Endothelial cell of umbilical vein (primary cell): ENCODE results near the gene FHIP2A. TPM values are rescaled to one million over a fixed set of nuclear protein-coding genes. Genes with fewer than 3 reads are reported as not detected.

Experiments used
- BruUV-seq: library from RNA; stranded (reverse); fragments of 400-500 nt; replicated peaks from 2 replicates; lab custom pipeline; 2021; lab: Mats Ljungman, UMichigan
- CTCF ChIA-PET: fragments of 300-600, 350-600 bp; sonication (Branson Sonifier 250); formaldehyde crosslinking; loops from one replicate; lab custom pipeline; 2021; ENCODE audit warnings: antibody characterized with exemption, inconsistent platforms; lab: Charles Lee
- POLR2A ChIA-PET: fragments of 300-600, 350-600 bp; sonication (Branson Sonifier 250); formaldehyde crosslinking; loops from one replicate; lab custom pipeline; 2021; ENCODE audit warnings: antibody characterized with exemption, inconsistent platforms; lab: Charles Lee
- DNase-seq: peaks from one replicate; pipeline ENCODE4 v3.0.0-alpha.2; 2011; ENCODE audit warnings: low read depth, low spot score
- FAIRE-seq: peaks from 2 replicates; lab custom pipeline; 2011; peaks lifted over from hg19 to GRCh38; lab: Jason Lieb, UNC
- H2AFZ ChIP-seq: 2 replicates; pipeline ENCODE4 v1.6.0; 2012; ENCODE audit warnings: low read depth, low read length, control low read depth, inconsistent platforms
- H3K27ac ChIP-seq: 2 replicates; pipeline ENCODE4 v1.5.1; 2011; ENCODE audit warnings: low read depth, mild to moderate bottlenecking, control low read depth, low read length, moderate library complexity; ENCODE audit not compliant: insufficient read depth
- H3K27me3 ChIP-seq, 2 experiments: 2 replicates each; pipeline versions ENCODE4 v1.6.0 to v1.6.1; 2011; ENCODE audit warnings: low read length in 2 of 2, mixed read lengths in 1 of 2; ENCODE audit not compliant: control insufficient read depth in 2 of 2, insufficient read depth in 2 of 2
- H3K36me3 ChIP-seq, 2 experiments: 2 replicates in 1 of 2; 3 replicates in 1 of 2; pipeline ENCODE4 v1.5.1; 2011; ENCODE audit warnings: low read length in 2 of 2, mild to moderate bottlenecking in 1 of 2, moderate library complexity in 1 of 2; ENCODE audit not compliant: control insufficient read depth in 2 of 2, insufficient read depth in 2 of 2; ENCODE audit errors: extremely low read depth in 1 of 2
- H3K4me1 ChIP-seq: 3 replicates; pipeline ENCODE4 v1.5.1; 2011; ENCODE audit warnings: mild to moderate bottlenecking, low read length; ENCODE audit not compliant: control insufficient read depth, insufficient read depth; ENCODE audit errors: extremely low read depth
- H3K4me2 ChIP-seq: 2 replicates; pipeline ENCODE4 v1.6.1; 2011; ENCODE audit warnings: low read length, control low read depth, mixed read lengths; ENCODE audit not compliant: insufficient read depth
- H3K4me3 ChIP-seq, 3 experiments: fragments of 200-600 bp in 1 of 3; sonication (generic), shearing (Covaris generic) in 1 of 3; replicated peaks in 1 of 3; 2 replicates each; pipeline ENCODE4 v1.5.1; 2011 to 2016; ENCODE audit warnings: control low read depth in 3 of 3, low read length in 3 of 3, mild to moderate bottlenecking in 2 of 3, inconsistent platforms in 1 of 3, low read depth in 1 of 3, moderate library complexity in 1 of 3; ENCODE audit not compliant: insufficient read depth in 1 of 3
- H3K79me2 ChIP-seq: 2 replicates; pipeline ENCODE4 v1.6.0; 2012; ENCODE audit warnings: low read length, inconsistent platforms; ENCODE audit not compliant: control insufficient read depth, insufficient read depth
- H3K9ac ChIP-seq: replicated peaks from 2 replicates; pipeline ENCODE3; 2011; ENCODE audit warnings: low read length, control low read depth; ENCODE audit not compliant: insufficient read depth; ENCODE audit errors: extremely low read depth
- H3K9me1 ChIP-seq: replicated peaks from 3 replicates; pipeline ENCODE4 v1.6.0; 2011; ENCODE audit warnings: mild to moderate bottlenecking, low read length; ENCODE audit not compliant: control insufficient read depth, insufficient read depth; ENCODE audit errors: extremely low read depth
- H3K9me3 ChIP-seq: replicated peaks from 2 replicates; pipeline ENCODE4 v1.5.1; 2012; ENCODE audit warnings: low read length, inconsistent platforms; ENCODE audit not compliant: control insufficient read depth, insufficient read depth
- H4K20me1 ChIP-seq: replicated peaks from 2 replicates; pipeline ENCODE3; 2011; ENCODE audit warnings: mild to moderate bottlenecking, low read length; ENCODE audit not compliant: control insufficient read depth, insufficient read depth; ENCODE audit errors: extremely low read depth
- EZH2 ChIP-seq: IDR thresholded peaks from 2 replicates; pipeline ENCODE4 v1.6.1; 2012; ENCODE audit warnings: borderline replicate concordance, low read depth, mild to moderate bottlenecking, moderate library complexity, low read length, inconsistent platforms; ENCODE audit not compliant: severe bottlenecking
- FOS ChIP-seq: IDR thresholded peaks from 2 replicates; pipeline ENCODE4 v1.6.1; 2011; ENCODE audit warnings: mild to moderate bottlenecking, low read length, moderate library complexity, borderline replicate concordance; ENCODE audit not compliant: insufficient read depth
- GATA2 ChIP-seq: IDR thresholded peaks from 2 replicates; pipeline ENCODE4 v1.7.0; 2011; ENCODE audit warnings: low read depth, mild to moderate bottlenecking, moderate library complexity, mixed read lengths, low read length; ENCODE audit not compliant: insufficient read length, insufficient read depth
- JUN ChIP-seq: IDR thresholded peaks from 2 replicates; pipeline ENCODE4 v1.6.1; 2011; ENCODE audit warnings: borderline replicate concordance, low read depth; ENCODE audit not compliant: insufficient read length, insufficient read depth
- MYC ChIP-seq: IDR thresholded peaks from one replicate; pipeline ENCODE4 v1.6.1; 2011; ENCODE audit warnings: mild to moderate bottlenecking, low read depth, low read length
- POLR2A ChIP-seq: IDR thresholded peaks from 2 replicates; pipeline ENCODE4 v1.6.1; 2012; ENCODE audit warnings: low read depth, mild to moderate bottlenecking, control low read depth, low read length
- POLR2AphosphoS5 ChIP-seq: IDR thresholded peaks from 2 replicates; pipeline ENCODE4 v1.6.1; 2012; ENCODE audit warnings: low read depth, mild to moderate bottlenecking, control low read depth, low read length, moderate library complexity; ENCODE audit not compliant: insufficient read depth
- dilution Hi-C: fragments of 300-500 bp; cut with MboI; formaldehyde crosslinking; loops from one replicate; pipeline ENCODE4 v1.15.0; 2019; ENCODE audit warnings: low sequenced_read_pairs; ENCODE audit not compliant: extremely low pct_ligation_motif_present
- intact Hi-C: fragments of 100-400 bp; cut with micrococcal nuclease; formaldehyde crosslinking; loops from one replicate; pipeline ENCODE4 v1.10.0; 2022
- polyA plus RNA-seq, 4 experiments: library from polyadenylated mRNA; depleted of rRNA in 3 of 4; stranded (reverse) in 3 of 4; unstranded in 1 of 4; fragments of >200 nt; gene quantifications; 2 replicates each; pipeline versions ENCODE4 v1.2.1 to v1.2.3, GENCODE V29; 2011 to 2012; ENCODE audit warnings: missing spikeins in 1 of 4
- total RNA-seq: library from RNA; stranded (reverse); gene quantifications from 2 replicates; pipeline ENCODE4 v1.2.3, GENCODE V29; 2021
- TF ChIP-seq, protein P1 (sequence below), 2 donors: IDR thresholded peaks; 1 replicate in 1 of 2; 2 replicates in 1 of 2; pipeline ENCODE4 v1.5.1; 2011; ENCODE audit warnings: low read length in 2 of 2, mild to moderate bottlenecking in 2 of 2, moderate library complexity in 2 of 2, control low read depth in 1 of 2, inconsistent platforms in 1 of 2, low read depth in 1 of 2; ENCODE audit not compliant: insufficient read depth in 1 of 2; ENCODE audit errors: extremely low read depth in 1 of 2
- TF ChIP-seq, protein P2 (sequence below): IDR thresholded peaks from 2 replicates; pipeline ENCODE4 v1.6.1; 2011; ENCODE audit not compliant: insufficient read depth, insufficient read length

The FHIP2A gene
- total and polyA plus RNA-seq, 2 donors (not counting 3 experiments of a cell fraction or from before 2014, with no cell fraction given), result 13.3 to 39.6 TPM

DNA sequence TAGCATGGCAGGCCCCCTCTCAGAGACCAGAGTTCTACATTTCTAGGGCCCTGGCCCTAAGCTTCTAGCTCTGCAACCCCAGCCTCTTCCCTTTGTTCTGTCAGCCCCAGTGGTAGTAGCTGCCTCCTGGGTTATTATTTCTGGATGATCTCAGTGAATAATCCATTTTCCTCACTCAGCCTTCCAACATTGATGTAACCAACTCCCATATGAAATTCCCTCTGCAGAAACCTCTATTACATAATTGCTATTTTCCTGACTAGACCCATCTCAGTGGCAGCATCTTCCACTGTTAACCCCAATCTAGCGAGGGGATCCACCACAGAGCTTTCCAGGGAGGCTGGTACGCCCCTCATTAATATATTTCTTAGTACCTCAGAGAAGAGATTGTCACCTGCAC lies 49.8 kb downstream of the FHIP2A start:
- Histone ChIP-seq H3K79me2 (no peaks in the 10 kb centered on the region), H3K4me2 (no peak overlapping the region), H3K36me3 (no peaks in the 10 kb centered on the region), H3K4me1 (peaks cover 23% of the 10 kb centered on the region), H3K9me3 (no peaks in the 10 kb centered on the region), H2AFZ (no peak overlapping the region), H4K20me1 (no peaks in the 10 kb centered on the region), H3K4me3 (no peak overlapping the region), H3K9me1 (no peaks in the 10 kb centered on the region), H3K27me3 (no peaks in the 10 kb centered on the region), H3K9ac (no peak overlapping the region), H3K27ac (no peak overlapping the region)
- DNase-seq, result no peak
- intact Hi-C loops (no loop called here), dilution Hi-C loops (no loop called here)
- TF ChIP-seq POLR2A (no peak), JUN (no peak), GATA2 (no peak), EZH2 (no peak), POLR2AphosphoS5 (no peak), MYC (no peak), FOS (no peak)
- TF ChIP-seq, protein P1, sequence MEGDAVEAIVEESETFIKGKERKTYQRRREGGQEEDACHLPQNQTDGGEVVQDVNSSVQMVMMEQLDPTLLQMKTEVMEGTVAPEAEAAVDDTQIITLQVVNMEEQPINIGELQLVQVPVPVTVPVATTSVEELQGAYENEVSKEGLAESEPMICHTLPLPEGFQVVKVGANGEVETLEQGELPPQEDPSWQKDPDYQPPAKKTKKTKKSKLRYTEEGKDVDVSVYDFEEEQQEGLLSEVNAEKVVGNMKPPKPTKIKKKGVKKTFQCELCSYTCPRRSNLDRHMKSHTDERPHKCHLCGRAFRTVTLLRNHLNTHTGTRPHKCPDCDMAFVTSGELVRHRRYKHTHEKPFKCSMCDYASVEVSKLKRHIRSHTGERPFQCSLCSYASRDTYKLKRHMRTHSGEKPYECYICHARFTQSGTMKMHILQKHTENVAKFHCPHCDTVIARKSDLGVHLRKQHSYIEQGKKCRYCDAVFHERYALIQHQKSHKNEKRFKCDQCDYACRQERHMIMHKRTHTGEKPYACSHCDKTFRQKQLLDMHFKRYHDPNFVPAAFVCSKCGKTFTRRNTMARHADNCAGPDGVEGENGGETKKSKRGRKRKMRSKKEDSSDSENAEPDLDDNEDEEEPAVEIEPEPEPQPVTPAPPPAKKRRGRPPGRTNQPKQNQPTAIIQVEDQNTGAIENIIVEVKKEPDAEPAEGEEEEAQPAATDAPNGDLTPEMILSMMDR (IDR thresholded peaks at IDR 0.05; ENCODE audit: extremely low read depth in 1 of 2, insufficient read depth in 1 of 2, low read depth in 1 of 2, low read length in 2 of 2), result no peak
- TF ChIP-seq, protein P2, sequence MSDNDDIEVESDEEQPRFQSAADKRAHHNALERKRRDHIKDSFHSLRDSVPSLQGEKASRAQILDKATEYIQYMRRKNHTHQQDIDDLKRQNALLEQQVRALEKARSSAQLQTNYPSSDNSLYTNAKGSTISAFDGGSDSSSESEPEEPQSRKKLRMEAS, result no peak
- FAIRE-seq, result no peak
- CTCF ChIA-PET, result no interaction called here
- no TSS peak for BruUV-seq
- POLR2A ChIA-PET, result no interaction called here

Other genes with a start within 250 kb of the FHIP2A start
- 111 and 128 TPM in 2 replicates for gene ABLIM1, start 163.5 kb upstream of the FHIP2A start, total RNA-seq
- 202 and 235 TPM in 2 replicates for gene ABLIM1, start 163.5 kb upstream of the FHIP2A start, polyA plus RNA-seq
- 15.1 and 16.7 TPM in 2 replicates for gene TRUB1, start 116.4 kb downstream of the FHIP2A start, total RNA-seq
- gene TRUB1, start 116.4 kb downstream of the FHIP2A start, polyA plus RNA-seq, result 3.3 and 4.6 TPM in 2 replicates